Breast epithelium (tissue), 3 donors: Measurements from ENCODE around the gene MAGED4.
"Not testable (repeated sequence)": the region's sequence is repeated elsewhere in the genome, so short reads cannot be mapped to it uniquely, and the experiment has no call there.

Source experiments
- CTCF ChIP-seq, 3 donors: fragments of 450-650 bp; IDR thresholded peaks; one replicate each; pipeline ENCODE4 v1.5.1; 2016 to 2017; ENCODE audit warnings: antibody characterized with exemption in 3 of 3, mild to moderate bottlenecking in 3 of 3, moderate library complexity in 3 of 3
- POLR2A ChIP-seq: fragments of 450-650 bp; IDR thresholded peaks from one replicate; pipeline ENCODE4 v1.6.1; 2016; ENCODE audit warnings: antibody characterized with exemption, mild to moderate bottlenecking, moderate library complexity

- not testable (repeated sequence) for TF ChIP-seq CTCF (IDR thresholded peaks at IDR 0.05); POLR2A
Observed at GRCh38 chrX:52211405-52211804, 26.7 kb downstream of the MAGED4 start.
